ENCODE data around the gene ATG14.

DNA sequence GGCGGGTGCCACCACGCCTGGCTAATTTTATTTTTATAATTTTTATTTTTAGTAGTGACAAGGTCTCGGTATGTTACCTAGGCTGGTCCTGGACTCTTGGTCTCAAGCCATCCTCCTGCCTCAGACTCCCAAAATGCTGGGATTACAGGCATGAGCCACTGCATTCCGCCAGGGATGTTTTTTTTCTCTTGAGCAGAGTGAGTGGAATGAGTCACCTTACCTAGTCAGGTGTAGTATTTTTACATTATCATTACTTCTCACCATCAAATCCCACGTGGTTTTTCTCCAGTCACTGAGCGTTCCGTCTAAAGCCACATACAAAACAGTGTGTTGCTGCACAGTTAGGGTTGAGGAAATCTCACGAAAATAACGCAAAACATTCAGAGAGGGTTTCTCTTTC is 29.7 kb upstream of the ATG14 start:
- TF ChIP-seq, protein P1, sequence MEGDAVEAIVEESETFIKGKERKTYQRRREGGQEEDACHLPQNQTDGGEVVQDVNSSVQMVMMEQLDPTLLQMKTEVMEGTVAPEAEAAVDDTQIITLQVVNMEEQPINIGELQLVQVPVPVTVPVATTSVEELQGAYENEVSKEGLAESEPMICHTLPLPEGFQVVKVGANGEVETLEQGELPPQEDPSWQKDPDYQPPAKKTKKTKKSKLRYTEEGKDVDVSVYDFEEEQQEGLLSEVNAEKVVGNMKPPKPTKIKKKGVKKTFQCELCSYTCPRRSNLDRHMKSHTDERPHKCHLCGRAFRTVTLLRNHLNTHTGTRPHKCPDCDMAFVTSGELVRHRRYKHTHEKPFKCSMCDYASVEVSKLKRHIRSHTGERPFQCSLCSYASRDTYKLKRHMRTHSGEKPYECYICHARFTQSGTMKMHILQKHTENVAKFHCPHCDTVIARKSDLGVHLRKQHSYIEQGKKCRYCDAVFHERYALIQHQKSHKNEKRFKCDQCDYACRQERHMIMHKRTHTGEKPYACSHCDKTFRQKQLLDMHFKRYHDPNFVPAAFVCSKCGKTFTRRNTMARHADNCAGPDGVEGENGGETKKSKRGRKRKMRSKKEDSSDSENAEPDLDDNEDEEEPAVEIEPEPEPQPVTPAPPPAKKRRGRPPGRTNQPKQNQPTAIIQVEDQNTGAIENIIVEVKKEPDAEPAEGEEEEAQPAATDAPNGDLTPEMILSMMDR (IDR thresholded peaks at IDR 0.05) = no peak
- no peak for TF ChIP-seq EZH2phosphoT487 (IDR thresholded peaks at IDR 0.05; ENCODE audit: borderline replicate concordance, low read depth)
- TF ChIP-seq ELF1 (IDR thresholded peaks at IDR 0.05) = no peak
- TF ChIP-seq RAD21 (IDR thresholded peaks at IDR 0.05; ENCODE audit: low read length) = no peak
- no peak for TF ChIP-seq EP300 (IDR thresholded peaks at IDR 0.05; ENCODE audit: borderline replicate concordance in 1 of 2, low read depth in 1 of 2, low read length in 1 of 2)
- no peak for TF ChIP-seq RFX5 (IDR thresholded peaks at IDR 0.05; ENCODE audit: low read length)
- no peak for TF ChIP-seq SMC3 (IDR thresholded peaks at IDR 0.05; ENCODE audit: low read depth, low read length)
- no peak for TF ChIP-seq NRF1 (IDR thresholded peaks at IDR 0.05; ENCODE audit: low read depth, low read length)
- TF ChIP-seq TAF1 (IDR thresholded peaks at IDR 0.05; ENCODE audit: borderline replicate concordance, low read depth, low read length) = no peak
- TF ChIP-seq, protein P2, sequence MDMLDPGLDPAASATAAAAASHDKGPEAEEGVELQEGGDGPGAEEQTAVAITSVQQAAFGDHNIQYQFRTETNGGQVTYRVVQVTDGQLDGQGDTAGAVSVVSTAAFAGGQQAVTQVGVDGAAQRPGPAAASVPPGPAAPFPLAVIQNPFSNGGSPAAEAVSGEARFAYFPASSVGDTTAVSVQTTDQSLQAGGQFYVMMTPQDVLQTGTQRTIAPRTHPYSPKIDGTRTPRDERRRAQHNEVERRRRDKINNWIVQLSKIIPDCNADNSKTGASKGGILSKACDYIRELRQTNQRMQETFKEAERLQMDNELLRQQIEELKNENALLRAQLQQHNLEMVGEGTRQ (IDR thresholded peaks at IDR 0.05; ENCODE audit: borderline replicate concordance, low read depth, low read length) = no peak
- TF ChIP-seq, protein P3, sequence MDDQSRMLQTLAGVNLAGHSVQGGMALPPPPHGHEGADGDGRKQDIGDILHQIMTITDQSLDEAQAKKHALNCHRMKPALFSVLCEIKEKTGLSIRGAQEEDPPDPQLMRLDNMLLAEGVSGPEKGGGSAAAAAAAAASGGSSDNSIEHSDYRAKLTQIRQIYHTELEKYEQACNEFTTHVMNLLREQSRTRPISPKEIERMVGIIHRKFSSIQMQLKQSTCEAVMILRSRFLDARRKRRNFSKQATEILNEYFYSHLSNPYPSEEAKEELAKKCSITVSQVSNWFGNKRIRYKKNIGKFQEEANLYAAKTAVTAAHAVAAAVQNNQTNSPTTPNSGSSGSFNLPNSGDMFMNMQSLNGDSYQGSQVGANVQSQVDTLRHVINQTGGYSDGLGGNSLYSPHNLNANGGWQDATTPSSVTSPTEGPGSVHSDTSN (IDR thresholded peaks at IDR 0.05) = no peak

Data from SK-N-SH (cell line).